ENCODE data around the gene ALDH1A3.

Gene ALDH1A3

GRCh38 chr15:100881573-100882336 lies 2.1 kb downstream of the ALDH1A3 start:
- Histone ChIP-seq H3K9me3 (ENCODE audit: control insufficient read depth, insufficient read depth, low read depth, low read length) (no peaks in the 10 kb centered on the region), H3K4me1 (ENCODE audit: control insufficient read depth, insufficient read depth, low read length) (peaks cover 3% of the 10 kb centered on the region), H3K36me3 (ENCODE audit: control insufficient read depth in 2 of 2, insufficient read depth in 1 of 2, low read length in 2 of 2) (peaks cover 0 to 3% of the 10 kb centered on the region in 2 experiments; a peak in 1 of 3 replicates), H3K4me3 (ENCODE audit: low read depth, low read length) (no peak overlapping the region), H3K27ac (ENCODE audit: extremely low read depth, low read depth, low read length) (no peak overlapping the region)
- ChIA-PET POLR2A (no interaction called here), CTCF (interaction anchor here (0.7 to 1.4 kb wide), 4 partner anchors 8 to 255 kb away, joined by 3 to 4 read pairs (median 3); no protein-coding TSS in a partner anchor)
- TF ChIP-seq ZNF10 (tag by site-specific recombination; IDR thresholded peaks at IDR 0.05) (no peak), ZNF239 (tag by site-specific recombination; IDR thresholded peaks at IDR 0.05) (no peak), ZIC2 (tag by site-specific recombination; IDR thresholded peaks at IDR 0.05) (peak; percentile 8; the same call in 1 of the 2 replicates), KLF9 (tag by site-specific recombination; IDR thresholded peaks at IDR 0.05; ENCODE audit: low read depth) (no peak), ZNF223 (tag by site-specific recombination; IDR thresholded peaks at IDR 0.05) (no peak), ZNF585B (tag by site-specific recombination; IDR thresholded peaks at IDR 0.05) (no peak), ZNF341 (tag by site-specific recombination; IDR thresholded peaks at IDR 0.05; ENCODE audit: low read depth) (peak; percentile 38; the same call in 1 of the 2 replicates)
- TF ChIP-seq, protein P1, sequence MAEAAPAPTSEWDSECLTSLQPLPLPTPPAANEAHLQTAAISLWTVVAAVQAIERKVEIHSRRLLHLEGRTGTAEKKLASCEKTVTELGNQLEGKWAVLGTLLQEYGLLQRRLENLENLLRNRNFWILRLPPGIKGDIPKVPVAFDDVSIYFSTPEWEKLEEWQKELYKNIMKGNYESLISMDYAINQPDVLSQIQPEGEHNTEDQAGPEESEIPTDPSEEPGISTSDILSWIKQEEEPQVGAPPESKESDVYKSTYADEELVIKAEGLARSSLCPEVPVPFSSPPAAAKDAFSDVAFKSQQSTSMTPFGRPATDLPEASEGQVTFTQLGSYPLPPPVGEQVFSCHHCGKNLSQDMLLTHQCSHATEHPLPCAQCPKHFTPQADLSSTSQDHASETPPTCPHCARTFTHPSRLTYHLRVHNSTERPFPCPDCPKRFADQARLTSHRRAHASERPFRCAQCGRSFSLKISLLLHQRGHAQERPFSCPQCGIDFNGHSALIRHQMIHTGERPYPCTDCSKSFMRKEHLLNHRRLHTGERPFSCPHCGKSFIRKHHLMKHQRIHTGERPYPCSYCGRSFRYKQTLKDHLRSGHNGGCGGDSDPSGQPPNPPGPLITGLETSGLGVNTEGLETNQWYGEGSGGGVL (tag by site-specific recombination; IDR thresholded peaks at IDR 0.05): no peak
- TF ChIP-seq, protein P2, sequence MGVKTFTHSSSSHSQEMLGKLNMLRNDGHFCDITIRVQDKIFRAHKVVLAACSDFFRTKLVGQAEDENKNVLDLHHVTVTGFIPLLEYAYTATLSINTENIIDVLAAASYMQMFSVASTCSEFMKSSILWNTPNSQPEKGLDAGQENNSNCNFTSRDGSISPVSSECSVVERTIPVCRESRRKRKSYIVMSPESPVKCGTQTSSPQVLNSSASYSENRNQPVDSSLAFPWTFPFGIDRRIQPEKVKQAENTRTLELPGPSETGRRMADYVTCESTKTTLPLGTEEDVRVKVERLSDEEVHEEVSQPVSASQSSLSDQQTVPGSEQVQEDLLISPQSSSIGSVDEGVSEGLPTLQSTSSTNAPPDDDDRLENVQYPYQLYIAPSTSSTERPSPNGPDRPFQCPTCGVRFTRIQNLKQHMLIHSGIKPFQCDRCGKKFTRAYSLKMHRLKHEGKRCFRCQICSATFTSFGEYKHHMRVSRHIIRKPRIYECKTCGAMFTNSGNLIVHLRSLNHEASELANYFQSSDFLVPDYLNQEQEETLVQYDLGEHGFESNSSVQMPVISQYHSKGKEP (tag by site-specific recombination; IDR thresholded peaks at IDR 0.05): no peak

GRCh38 chr15:100885116-100885515 lies 5.5 kb downstream of the ALDH1A3 start:
- no peak overlapping the region for H3K4me3 ChIP-seq (ENCODE audit: low read depth, low read length)
- H3K9me3 ChIP-seq (ENCODE audit: control insufficient read depth, insufficient read depth, low read depth, low read length): no peaks in the 10 kb centered on the region
- ChIA-PET POLR2A (interaction anchor here (0.6 kb wide), 1 partner anchor 1800 kb away, joined by 6 read pairs; no protein-coding TSS in a partner anchor), CTCF (no interaction called here)
- H3K36me3 ChIP-seq (ENCODE audit: control insufficient read depth in 2 of 2, insufficient read depth in 1 of 2, low read length in 2 of 2): peaks cover 0 to 23% of the 10 kb centered on the region in 2 experiments; a peak in 2 of 3 replicates
- H3K4me1 ChIP-seq (ENCODE audit: control insufficient read depth, insufficient read depth, low read length): peaks cover 3% of the 10 kb centered on the region; the same call in 1 of the 2 replicates
- H3K27ac ChIP-seq (ENCODE audit: extremely low read depth, low read depth, low read length): no peak overlapping the region
- TF ChIP-seq, protein P3, sequence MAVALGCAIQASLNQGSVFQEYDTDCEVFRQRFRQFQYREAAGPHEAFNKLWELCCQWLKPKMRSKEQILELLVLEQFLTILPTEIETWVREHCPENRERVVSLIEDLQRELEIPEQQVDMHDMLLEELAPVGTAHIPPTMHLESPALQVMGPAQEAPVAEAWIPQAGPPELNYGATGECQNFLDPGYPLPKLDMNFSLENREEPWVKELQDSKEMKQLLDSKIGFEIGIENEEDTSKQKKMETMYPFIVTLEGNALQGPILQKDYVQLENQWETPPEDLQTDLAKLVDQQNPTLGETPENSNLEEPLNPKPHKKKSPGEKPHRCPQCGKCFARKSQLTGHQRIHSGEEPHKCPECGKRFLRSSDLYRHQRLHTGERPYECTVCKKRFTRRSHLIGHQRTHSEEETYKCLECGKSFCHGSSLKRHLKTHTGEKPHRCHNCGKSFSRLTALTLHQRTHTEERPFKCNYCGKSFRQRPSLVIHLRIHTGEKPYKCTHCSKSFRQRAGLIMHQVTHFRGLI (tag by site-specific recombination; IDR thresholded peaks at IDR 0.05): no peak
- TF ChIP-seq, protein P4, sequence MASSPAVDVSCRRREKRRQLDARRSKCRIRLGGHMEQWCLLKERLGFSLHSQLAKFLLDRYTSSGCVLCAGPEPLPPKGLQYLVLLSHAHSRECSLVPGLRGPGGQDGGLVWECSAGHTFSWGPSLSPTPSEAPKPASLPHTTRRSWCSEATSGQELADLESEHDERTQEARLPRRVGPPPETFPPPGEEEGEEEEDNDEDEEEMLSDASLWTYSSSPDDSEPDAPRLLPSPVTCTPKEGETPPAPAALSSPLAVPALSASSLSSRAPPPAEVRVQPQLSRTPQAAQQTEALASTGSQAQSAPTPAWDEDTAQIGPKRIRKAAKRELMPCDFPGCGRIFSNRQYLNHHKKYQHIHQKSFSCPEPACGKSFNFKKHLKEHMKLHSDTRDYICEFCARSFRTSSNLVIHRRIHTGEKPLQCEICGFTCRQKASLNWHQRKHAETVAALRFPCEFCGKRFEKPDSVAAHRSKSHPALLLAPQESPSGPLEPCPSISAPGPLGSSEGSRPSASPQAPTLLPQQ (tag by site-specific recombination; IDR thresholded peaks at IDR 0.05): no peak
- TF ChIP-seq ZNF433 (tag by site-specific recombination; IDR thresholded peaks at IDR 0.05; ENCODE audit: low read depth) (no peak), ZNF366 (tag by site-specific recombination; conservative IDR thresholded peaks at IDR 0.05) (no peak), ZNF266 (tag by site-specific recombination; IDR thresholded peaks at IDR 0.05; ENCODE audit: low read depth) (no peak), ZNF768 (tag by site-specific recombination; IDR thresholded peaks at IDR 0.05) (no peak), ZNF23 (tag by site-specific recombination; IDR thresholded peaks at IDR 0.05; ENCODE audit: borderline replicate concordance) (no peak), ZSCAN30 (tag by site-specific recombination; IDR thresholded peaks at IDR 0.05) (no peak), ZNF350 (tag by site-specific recombination; IDR thresholded peaks at IDR 0.05) (no peak), ZNF138 (tag by site-specific recombination; IDR thresholded peaks at IDR 0.05; ENCODE audit: borderline replicate concordance) (no peak), KLF10 (tag by site-specific recombination; IDR thresholded peaks at IDR 0.05) (no peak), ZNF404 (tag by site-specific recombination; IDR thresholded peaks at IDR 0.05) (no peak)
- TF ChIP-seq, protein P5, sequence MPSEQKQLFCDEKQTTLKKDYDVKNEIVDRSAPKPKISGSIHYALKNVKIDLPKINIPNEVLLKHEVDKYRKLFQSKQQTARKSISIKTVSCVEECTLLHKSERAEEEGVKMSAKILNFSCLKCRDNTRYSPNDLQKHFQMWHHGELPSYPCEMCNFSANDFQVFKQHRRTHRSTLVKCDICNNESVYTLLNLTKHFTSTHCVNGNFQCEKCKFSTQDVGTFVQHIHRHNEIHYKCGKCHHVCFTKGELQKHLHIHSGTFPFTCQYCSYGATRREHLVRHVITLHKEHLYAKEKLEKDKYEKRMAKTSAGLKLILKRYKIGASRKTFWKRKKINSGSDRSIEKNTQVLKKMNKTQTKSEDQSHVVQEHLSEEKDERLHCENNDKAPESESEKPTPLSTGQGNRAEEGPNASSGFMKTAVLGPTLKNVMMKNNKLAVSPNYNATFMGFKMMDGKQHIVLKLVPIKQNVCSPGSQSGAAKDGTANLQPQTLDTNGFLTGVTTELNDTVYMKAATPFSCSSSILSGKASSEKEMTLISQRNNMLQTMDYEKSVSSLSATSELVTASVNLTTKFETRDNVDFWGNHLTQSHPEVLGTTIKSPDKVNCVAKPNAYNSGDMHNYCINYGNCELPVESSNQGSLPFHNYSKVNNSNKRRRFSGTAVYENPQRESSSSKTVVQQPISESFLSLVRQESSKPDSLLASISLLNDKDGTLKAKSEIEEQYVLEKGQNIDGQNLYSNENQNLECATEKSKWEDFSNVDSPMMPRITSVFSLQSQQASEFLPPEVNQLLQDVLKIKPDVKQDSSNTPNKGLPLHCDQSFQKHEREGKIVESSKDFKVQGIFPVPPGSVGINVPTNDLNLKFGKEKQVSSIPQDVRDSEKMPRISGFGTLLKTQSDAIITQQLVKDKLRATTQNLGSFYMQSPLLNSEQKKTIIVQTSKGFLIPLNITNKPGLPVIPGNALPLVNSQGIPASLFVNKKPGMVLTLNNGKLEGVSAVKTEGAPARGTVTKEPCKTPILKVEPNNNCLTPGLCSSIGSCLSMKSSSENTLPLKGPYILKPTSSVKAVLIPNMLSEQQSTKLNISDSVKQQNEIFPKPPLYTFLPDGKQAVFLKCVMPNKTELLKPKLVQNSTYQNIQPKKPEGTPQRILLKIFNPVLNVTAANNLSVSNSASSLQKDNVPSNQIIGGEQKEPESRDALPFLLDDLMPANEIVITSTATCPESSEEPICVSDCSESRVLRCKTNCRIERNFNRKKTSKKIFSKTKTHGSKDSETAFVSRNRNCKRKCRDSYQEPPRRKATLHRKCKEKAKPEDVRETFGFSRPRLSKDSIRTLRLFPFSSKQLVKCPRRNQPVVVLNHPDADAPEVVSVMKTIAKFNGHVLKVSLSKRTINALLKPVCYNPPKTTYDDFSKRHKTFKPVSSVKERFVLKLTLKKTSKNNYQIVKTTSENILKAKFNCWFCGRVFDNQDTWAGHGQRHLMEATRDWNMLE (tag by site-specific recombination; conservative IDR thresholded peaks at IDR 0.05; ENCODE audit: low read depth): no peak
